ENCODE results near the gene HMCN2.

HMCN2 gene

GRCh38 chr9:130265431-130266235, at the start of gene HMCN2:
HMCN2 (plus strand) TSS chr9:130265760; CDS start chr9:130265879, 119 bp downstream.
- no peak for DNase-seq

GRCh38 chr9:130217838-130218237, 47.7 kb upstream of the HMCN2 start:
- DNase-seq = no peak

- no peak for DNase-seq
These were observed 45.9 kb upstream of the HMCN2 start for GRCh38 chr9:130219661-130220096.

GRCh38 chr9:130220352-130220751, 45.2 kb upstream of the HMCN2 start:
- DNase-seq = no peak

GRCh38 chr9:130222833-130223232, 42.7 kb upstream of the HMCN2 start:
- no peak for DNase-seq

- no peak for DNase-seq
These were observed 40.5 kb upstream of the HMCN2 start for GRCh38 chr9:130225071-130225470.

- no peak for DNase-seq
These were observed 40.0 kb upstream of the HMCN2 start for GRCh38 chr9:130225586-130225985.

- no peak for DNase-seq
These were observed 39.4 kb upstream of the HMCN2 start for GRCh38 chr9:130226112-130226511.

GRCh38 chr9:130227833-130228232, 37.7 kb upstream of the HMCN2 start:
- DNase-seq = no peak

- no peak for DNase-seq
These were observed 35.8 kb upstream of the HMCN2 start for GRCh38 chr9:130229759-130230158.

GRCh38 chr9:130230631-130231030, 34.9 kb upstream of the HMCN2 start:
- no peak for DNase-seq

GRCh38 chr9:130232899-130233586, 32.5 kb upstream of the HMCN2 start:
- no peak for DNase-seq

GRCh38 chr9:130233587-130233945, 32.0 kb upstream of the HMCN2 start:
- DNase-seq = no peak

- DNase-seq = no peak
These were observed 31.0 kb upstream of the HMCN2 start for GRCh38 chr9:130234340-130235260.

- DNase-seq = no peak
These were observed 29.8 kb upstream of the HMCN2 start for GRCh38 chr9:130235558-130236435.

- DNase-seq = no peak
These were observed 29.0 kb upstream of the HMCN2 start for GRCh38 chr9:130236436-130236985.

GRCh38 chr9:130237076-130237475, 28.5 kb upstream of the HMCN2 start:
- no peak for DNase-seq

GRCh38 chr9:130237763-130238524, 27.6 kb upstream of the HMCN2 start:
- DNase-seq = no peak

GRCh38 chr9:130239363-130239695, 26.2 kb upstream of the HMCN2 start:
- DNase-seq = no peak

- no peak for DNase-seq
These were observed 25.8 kb upstream of the HMCN2 start for GRCh38 chr9:130239741-130240241.

Data from SIG-M5 (cell line).